GM08714 (cell line): ENCODE results near the gene MCIDAS.
A peak's percentile ranks its signal among the peaks of the same experiment; 100 is the strongest.

Source experiments
- H3K4me3 ChIP-seq: fragments of 200-500 bp; sonication (Bioruptor generic); 2 replicates; pipeline ENCODE4 v1.5.1; 2014; ENCODE audit warnings: mild to moderate bottlenecking, low read length, inconsistent platforms
- ZNF274 ChIP-seq: IDR thresholded peaks from 2 replicates; pipeline ENCODE4 v1.6.1; 2012; ENCODE audit warnings: mild to moderate bottlenecking, low read depth, low read length

MCIDAS gene

DNA sequence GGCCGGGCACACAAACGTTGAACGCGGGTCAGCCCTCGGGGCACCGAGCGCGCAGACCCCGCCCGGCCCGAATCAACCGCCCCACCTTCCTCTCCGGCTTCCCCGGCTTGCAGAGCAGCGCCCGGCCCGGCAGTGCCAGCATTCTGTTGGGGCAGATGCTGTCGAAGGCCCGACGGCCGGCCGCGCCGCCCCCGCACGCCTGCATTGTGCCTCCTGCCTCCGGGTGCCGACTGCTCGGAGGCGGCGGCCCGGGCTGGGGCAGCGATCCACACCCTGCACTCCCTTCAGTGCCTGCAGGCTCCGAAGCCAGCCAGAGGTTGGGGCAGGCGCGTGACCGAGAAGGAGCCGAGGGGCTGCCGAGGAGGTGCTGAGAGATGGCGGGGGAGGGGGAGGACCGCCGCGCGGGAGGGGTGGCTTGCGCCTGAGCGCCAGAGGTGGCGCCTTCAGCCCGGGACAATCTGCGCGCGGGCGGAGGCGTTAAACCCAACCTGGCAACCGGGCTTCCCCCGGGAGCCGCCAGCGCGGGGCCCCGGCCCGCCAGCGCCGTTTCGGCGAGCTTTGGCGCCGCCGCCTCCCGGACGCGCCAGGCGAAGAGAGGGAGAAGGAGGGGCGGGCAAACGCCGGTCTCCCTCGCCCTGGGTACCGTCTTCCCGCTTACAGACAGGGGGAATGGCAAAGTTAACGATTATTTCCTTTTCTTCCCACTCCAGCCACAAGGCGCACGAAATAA, at the start of gene MCIDAS:
Gene MCIDAS (minus strand): TSS at position 382 of the 730 bp plus-strand sequence. CDS start 177 bp downstream, at position 205.
- H3K4me3 ChIP-seq, result peak within 1 kb of the TSS; percentile 29; the same call in 1 of the 2 replicates
- no peak for TF ChIP-seq ZNF274

DNA sequence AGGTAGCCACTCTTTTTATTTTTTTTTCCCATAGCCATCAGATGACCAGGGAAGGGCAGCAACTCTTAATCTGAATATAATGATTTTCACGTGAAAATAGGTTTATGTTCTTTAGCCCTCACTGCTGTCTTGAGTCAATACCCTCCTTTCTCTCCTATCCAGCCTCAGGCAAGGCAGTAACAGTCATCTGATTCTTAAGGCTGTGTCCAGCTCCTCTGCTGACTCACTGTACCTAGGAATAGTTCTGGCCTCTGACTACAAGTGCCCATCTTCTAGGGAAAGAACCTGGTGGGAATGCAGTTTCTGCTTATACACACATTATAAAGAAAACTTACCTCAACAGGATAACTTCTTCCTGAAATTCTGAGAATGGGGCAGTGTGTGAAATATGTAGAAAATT, 49.7 kb upstream of the MCIDAS start:
- H3K4me3 ChIP-seq, result no peak overlapping the region
- TF ChIP-seq ZNF274, result no peak

DNA sequence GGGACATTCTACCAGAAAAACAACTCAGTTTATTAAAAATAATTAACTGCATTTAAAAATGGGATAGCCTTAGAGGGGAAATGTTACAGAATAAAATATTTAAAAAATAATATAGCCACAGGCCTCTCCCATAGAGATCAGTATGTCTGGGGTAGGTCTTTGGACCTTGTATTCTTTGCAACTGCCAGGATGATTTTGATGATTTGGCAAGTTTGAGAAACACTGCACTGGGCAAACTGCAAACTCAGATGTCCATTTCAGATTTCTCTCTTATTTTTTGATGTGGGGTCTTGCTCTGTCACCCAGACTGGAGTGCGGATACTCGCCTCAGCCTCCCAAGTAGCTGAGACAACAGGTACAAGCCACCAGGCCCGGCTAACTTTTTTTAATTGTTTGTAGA, 31.2 kb upstream of the MCIDAS start:
- no peak for TF ChIP-seq ZNF274
- H3K4me3 ChIP-seq, result no peak overlapping the region

DNA sequence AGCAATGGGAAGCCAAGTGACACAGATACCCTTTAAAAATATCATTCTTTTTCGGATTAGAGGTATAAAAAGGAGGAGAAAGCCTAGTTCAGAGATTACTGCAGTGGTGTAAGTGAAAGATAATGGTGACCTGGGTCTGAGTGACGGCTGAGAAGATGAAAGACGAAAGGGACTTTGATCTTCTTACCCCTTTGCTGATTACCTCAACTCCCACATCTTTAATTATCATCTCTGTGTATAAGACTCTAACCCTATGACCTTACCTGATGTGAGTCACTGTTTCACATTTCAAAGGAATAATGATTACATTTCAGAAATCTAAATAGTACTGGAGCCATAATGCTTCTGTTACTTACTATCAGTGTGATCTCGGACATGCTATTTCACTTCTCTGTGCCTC, 27.7 kb upstream of the MCIDAS start:
- no peak overlapping the region for H3K4me3 ChIP-seq
- TF ChIP-seq ZNF274, result no peak

DNA sequence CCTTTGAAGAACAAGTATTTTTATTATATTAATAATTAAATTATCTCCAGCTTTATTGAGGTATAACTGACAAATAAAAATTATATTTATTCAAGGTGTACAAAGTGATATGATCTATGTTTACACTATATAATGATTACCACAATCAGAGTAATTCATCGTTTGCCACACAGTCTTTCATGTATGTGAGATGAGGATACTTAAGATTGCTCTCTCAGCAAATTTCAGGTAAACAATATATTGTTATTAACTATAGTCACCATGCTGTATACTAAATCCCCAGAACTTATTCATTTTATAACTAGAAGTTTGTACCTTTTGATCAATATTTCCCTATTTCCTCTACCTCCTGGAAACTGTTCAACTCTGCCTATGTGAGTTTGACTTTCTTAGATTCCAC, 22.9 kb upstream of the MCIDAS start:
- no peak for TF ChIP-seq ZNF274

DNA sequence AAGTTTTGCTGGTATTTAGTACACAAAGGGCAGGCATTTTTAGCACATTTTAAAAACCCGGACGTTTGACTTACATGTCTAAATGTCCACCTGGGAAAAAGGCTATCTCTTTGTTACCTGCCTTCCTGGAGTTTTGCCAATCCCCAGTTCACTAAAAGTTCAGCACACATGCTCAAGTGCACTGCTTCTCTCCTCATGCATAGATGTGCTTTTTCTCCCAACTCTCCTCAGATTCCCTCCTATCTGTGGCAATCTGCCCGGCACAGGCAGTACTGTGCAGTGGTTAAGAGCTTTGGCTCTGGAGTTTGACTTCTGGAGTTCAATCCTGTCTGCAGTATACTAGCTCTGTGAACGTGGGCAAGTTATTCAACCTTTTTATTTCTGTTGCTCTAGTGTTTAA, 14.6 kb upstream of the MCIDAS start:
- no peak overlapping the region for H3K4me3 ChIP-seq
- TF ChIP-seq ZNF274, result no peak

More for the DNA sequence above, 22.9 kb upstream of the MCIDAS start:
- no peak overlapping the region for H3K4me3 ChIP-seq

DNA sequence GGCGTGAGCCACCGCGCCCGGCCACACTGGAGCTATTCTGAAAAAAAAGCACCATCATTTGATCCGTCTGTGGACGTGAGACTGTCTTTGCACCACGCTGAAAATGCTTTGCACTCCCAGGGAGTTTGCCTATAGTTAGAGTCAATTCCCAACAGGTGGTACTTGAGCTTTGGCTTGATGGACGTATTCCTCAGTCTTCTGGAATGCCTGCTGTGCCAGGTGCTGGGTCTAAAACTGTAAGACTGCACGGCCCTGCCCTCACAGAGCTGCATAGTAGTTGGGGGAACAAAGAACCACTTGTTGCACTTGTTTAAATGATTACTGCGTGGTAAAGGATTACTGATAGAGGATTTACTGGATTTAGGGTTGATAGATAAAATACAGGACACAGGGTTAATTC, 9.7 kb upstream of the MCIDAS start:
- no peak for TF ChIP-seq ZNF274
- H3K4me3 ChIP-seq, result no peak overlapping the region

DNA sequence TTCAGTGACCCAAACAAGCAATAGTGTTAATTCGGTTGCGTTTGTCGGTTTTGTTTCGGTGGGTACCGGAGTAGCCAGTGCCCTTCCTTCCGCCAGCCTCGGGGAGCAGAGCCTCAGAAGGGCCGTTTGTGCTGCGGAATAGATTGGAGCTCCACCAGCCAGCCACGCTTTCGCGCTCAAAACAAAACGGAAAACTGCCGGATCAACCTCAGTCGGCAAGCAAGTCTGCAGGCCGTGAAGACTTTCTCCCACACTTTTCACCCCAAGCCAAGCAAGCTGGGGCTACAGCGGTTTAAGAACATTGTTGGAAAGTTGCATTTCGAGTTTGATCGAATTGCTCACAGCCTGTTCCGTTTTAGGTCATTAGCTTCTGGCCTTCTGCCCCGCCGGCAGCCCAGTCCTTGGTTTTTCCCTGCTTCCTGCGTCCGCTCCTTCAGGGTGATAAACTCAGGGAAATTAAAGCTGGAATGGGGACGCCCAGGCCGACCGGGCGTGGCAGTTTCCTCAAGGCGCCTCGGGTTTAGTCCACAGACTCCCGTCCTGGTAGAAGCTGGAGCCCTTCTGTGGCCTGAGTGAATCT, 7.1 kb upstream of the MCIDAS start:
- H3K4me3 ChIP-seq, result peak overlapping the region; percentile 54; the same call in 1 of the 2 replicates
- TF ChIP-seq ZNF274, result no peak

DNA sequence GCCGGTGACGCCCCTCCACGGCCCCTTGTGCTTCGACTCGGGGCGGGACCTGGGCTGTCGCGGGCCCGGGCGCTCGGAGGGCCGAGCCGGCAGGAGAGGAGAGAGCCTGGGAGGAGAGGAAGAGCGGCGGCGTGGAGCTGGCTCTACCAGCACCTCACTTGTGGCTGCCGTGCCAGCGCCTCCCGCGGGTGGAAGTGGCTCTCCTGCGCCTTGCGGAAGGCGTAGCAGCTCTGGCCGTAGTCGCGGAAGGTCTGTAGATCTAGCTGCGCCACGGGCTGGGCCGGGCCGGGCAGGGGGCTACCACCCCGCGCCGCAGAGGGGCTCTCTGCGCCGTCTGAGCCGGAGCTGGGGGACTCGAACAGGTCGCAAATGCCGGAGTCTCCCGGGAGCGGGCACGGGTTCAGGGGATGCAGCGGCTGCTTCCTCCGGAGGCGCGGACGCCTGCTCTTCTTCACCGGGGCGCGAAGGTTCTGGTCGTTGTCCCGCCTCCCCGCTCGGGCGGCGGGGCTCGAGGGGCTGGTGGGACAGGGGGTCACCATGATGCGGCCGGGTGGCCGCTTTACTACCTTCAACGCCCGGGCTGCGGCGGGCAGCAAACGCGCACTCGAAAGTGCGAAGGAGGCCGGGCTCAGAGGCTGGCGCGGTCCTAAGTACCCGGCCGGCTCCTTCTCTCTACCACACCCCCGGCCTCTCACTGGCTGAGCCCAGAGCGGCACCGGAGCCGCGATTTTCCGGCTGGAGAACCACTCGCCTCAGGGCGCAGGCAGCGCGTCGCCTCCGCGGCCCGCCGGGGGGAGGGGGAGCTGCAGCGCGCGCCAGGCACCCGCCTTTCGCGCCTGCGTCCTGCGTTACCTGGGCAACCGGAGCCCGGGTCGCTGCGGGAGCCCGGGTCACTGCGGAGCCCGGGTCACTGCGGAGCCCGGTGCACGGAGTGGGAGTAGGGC, 6.1 kb upstream of the MCIDAS start, which contains the start of gene CCNO:
Gene CCNO (minus strand): TSS at position 624 of the 944 bp plus-strand sequence. CDS start 85 bp downstream, at position 539.
- H3K4me3 ChIP-seq, result peak within 1 kb of the TSS; percentile 54

DNA sequence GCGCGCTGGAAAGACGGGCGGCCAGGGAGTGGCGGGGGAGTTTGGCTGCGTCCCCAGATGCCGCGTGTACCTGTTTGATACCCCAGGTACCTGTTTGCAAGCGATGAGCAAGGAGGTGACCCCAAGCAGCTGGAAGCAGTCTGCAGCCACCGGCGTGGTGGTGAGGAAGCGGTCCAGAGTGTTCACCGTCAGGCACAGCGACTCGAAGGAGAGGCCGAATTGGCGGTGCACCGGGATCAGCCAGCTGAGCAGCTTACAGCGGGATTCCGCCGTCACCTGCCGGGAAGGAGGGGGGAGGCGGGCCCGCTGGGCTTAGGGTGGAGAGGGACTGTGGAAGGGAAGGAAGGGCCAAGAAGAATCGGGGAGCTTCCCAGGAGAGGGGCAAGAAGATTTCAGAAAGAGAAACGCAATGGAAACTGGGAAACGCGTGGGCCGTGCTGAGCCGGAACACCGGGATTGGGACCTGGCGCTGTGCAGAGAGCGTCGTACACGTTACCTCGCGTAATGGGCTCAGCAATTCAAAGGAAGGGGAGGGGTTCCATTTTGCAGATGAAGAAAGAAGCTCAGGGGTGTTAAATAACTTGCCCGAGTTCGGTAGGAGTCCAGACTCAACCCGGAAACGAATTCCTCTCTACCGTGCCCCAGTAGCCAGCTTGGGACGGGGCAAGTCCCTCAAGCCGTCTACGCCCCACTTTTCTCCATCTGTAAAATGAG, 5.3 kb upstream of the MCIDAS start:
- H3K4me3 ChIP-seq, result peak overlapping the region; percentile 54; the same call in 1 of the 2 replicates
- no peak for TF ChIP-seq ZNF274

More for the DNA sequence above, 6.1 kb upstream of the MCIDAS start, which contains the start of gene CCNO:
- TF ChIP-seq ZNF274, result no peak

DNA sequence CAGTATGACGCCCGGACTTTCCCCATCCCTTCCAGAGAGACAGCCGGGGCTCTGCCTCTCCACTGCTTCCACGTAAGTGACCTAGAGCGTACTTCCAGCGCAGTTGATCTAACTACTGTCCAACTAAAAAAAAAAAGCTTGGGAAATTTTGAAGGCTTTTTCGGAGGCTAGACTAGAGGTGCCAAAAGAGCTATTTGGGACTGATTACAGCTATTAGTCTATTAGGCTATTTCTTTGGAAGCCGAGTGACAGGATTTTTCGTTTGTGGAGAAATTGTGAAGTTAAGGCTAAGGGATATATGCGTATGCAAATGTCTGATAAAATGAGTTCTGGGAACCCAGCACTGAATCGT, 4.8 kb upstream of the MCIDAS start:
- no peak overlapping the region for H3K4me3 ChIP-seq
- TF ChIP-seq ZNF274, result no peak

DNA sequence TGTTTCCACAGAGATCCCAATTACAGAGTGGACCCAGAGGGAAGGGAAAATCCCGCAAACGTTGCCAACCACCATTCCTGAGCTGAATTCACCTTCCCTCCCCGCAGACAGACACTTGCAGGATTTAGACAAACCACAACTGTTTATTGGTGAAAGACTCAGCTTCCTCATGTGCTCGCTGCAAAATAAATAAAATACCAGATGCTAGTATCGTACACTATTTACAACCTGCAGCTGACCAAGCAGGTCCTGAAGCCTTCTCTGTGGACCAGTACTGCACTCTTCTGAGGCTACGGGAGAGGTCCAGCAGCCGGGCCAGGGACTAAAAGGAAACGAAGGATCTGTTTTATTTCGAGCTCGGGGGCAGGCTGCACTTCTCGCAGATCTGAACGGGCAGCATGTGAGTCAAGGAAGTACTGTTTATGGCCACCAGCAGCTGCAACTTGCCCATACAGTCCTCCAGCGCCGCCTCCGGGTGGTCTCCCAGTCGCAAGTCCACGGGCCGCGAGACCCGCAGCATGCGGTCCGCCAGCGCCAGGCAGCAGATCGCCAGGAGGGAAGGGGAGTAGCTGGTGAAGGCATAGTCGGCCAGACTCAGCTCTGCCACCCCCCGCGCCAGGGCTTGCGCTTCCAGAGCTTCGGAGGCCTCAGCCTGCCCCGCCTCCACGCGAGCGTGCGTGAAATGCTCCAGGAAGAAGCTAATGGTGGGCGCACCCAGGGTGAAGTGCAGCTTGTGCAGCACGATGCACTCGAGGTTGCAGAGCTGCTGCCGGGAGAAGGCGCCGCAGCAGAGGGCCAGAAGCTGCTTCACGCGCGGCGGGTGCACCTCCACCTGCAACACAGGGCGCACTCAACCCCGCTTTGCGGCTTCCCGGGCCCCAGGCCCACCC, 4.2 kb upstream of the MCIDAS start:
- no peak overlapping the region for H3K4me3 ChIP-seq

More for the DNA sequence above, 4.2 kb upstream of the MCIDAS start:
- TF ChIP-seq ZNF274, result no peak
